Choroid plexus epithelial cell (primary cell): ENCODE results near the gene ITGBL1.

Experiments used
- DNase-seq: peaks from one replicate; pipeline ENCODE4 v3.0.0-alpha.2; 2010; ENCODE audit warnings: low read depth
- H3K4me3 ChIP-seq: 2 replicates; pipeline ENCODE4 v1.5.1; 2011; ENCODE audit warnings: low read depth, mild to moderate bottlenecking, control low read depth, low read length, moderate library complexity
- CTCF ChIP-seq: conservative IDR thresholded peaks from 2 replicates; pipeline ENCODE4 v1.5.1; 2011; ENCODE audit warnings: low read depth, mild to moderate bottlenecking, control low read depth, inconsistent platforms, low read length, moderate library complexity

The ITGBL1 gene

GRCh38 chr13:101489643-101490405 is 37.3 kb downstream of the ITGBL1 start:
- DNase-seq: peak; percentile 70
- no peak for TF ChIP-seq CTCF

DNA sequence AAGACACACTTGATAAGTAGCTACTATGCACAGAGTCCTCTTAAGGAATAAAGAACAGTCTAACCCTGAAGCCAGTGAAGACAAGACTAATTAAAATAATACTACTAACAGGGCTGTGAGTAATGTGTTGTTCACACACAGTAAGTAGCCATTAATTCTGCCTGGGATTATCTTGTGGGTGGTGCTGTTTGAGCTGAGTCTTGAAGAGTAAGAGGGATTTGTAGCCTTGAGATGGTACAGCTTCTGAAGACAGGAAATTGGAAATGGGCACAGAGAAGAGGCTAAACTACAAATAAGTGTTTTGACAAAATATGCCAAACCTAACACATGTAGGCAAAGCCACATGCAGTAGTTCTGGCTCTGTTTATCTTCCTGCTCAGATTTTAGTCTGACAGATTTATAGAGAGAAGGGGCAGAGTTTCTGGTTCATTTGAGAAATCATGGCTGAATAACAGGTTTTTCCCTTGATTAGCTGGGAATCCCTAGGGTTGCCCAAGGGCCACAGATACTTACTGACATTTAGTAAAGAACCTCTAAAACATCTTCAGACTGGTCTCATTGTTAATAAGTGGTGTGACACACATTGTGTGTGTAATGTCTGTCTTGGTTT is 38.0 kb downstream of the ITGBL1 start:
- no peak for TF ChIP-seq CTCF
- no peak overlapping the region for H3K4me3 ChIP-seq
- DNase-seq: no peak

More at GRCh38 chr13:101489643-101490405, 37.3 kb downstream of the ITGBL1 start:
- H3K4me3 ChIP-seq: no peak overlapping the region

GRCh38 chr13:101492251-101492910 is 39.9 kb downstream of the ITGBL1 start:
- no peak overlapping the region for H3K4me3 ChIP-seq
- DNase-seq: peak; percentile 24
- no peak for TF ChIP-seq CTCF

- no peak for TF ChIP-seq CTCF
- no peak overlapping the region for H3K4me3 ChIP-seq
- DNase-seq: no peak
Observed at GRCh38 chr13:101493541-101493940, 41.1 kb downstream of the ITGBL1 start.

DNA sequence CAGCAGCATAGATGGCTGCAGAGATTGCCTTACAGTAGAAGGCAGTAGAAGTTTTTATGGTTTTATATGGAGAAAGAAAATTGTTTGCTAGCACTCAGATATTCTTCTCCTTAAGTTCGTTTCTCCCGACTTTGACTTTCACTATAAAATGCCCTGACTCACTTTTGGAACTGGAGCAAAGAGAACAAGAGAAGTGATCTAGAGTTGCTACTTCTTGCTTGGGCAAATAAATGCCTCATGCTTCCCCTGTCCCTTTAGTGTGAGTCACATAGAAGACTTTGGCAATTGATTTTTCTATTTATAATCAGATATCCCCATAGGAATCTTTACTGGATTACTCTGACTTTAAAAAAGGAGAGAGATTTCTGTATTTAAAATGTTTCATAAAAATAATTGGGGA is 46.9 kb downstream of the ITGBL1 start:
- no peak overlapping the region for H3K4me3 ChIP-seq
- TF ChIP-seq CTCF: no peak
- no peak for DNase-seq

- no peak for DNase-seq
- no peak for TF ChIP-seq CTCF
- no peak overlapping the region for H3K4me3 ChIP-seq
Observed at GRCh38 chr13:101502618-101503017, 50.1 kb downstream of the ITGBL1 start.

GRCh38 chr13:101511161-101511560 is 58.7 kb downstream of the ITGBL1 start:
- TF ChIP-seq CTCF: no peak
- no peak for DNase-seq
- H3K4me3 ChIP-seq: no peak overlapping the region
